ENCODE measurements around the gene ZDHHC12. TPM values are rescaled to one million over a fixed set of nuclear protein-coding genes. Genes with fewer than 3 reads are reported as not detected.

The ZDHHC12 gene
- total RNA-seq, 2 experiments from 2014 or later: 40.0 to 56.8 TPM

DNA sequence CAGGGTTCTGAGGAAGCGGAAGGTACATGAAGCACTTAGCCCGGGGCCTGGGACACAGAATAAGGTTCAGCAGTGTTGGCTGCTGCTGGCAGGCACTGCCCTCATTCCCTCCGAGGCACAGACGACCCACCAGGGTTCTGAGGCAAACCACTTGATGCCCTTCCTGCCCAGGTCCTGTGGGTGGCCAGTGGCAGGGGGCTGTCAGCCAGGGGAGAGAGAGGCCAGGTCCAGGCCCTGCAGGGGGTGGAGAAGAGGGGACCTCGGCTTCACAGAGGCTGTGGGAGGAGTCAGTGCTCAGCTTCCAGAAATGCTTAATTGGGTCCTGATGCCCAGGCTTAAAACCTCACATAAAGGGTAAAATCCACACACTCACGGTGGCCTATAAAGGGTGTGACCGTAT, 4.4 kb upstream of the ZDHHC12 start:
- CTCF ChIA-PET (ENCODE audit: unreplicated experiment): no interaction called here
- POLR2A ChIA-PET: interaction anchor here (0.6 kb wide), 1 partner anchor 143 kb away, joined by 5 read pairs; no protein-coding TSS in a partner anchor

DNA sequence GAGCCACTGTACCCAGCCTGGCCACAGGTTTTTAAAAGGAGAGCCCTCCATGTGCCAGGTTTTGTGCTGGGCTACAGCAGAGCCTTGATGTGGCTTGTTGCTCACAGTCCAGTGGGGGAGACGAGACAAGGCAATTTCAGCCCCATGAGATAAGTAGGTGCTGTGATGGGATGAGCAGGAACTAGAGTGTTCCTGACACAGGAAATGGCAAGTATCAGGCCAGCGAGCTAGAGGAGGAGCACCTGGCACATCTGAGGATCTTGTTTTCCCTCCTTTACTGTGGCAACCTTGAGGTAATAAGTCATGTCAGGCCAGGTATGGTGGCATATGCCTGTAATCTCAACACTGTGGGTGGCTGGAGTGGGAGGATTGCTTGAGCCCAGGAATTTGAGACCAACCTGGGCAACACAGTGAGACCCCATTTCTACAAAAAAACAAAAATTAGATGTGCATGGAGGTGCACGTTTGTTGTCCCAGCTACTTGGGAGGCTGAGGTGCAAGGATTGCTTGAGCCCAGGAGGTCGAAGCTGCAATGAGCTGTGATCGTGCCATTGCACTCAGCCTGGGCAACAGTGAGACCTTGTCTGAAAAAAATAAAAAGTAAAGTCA, 3.8 kb upstream of the ZDHHC12 start:
- intact Hi-C loops (cut with micrococcal nuclease; ENCODE audit: unreplicated experiment): loop anchor here (10.0 kb wide), 3 partner anchors 83 to 197 kb away; partner anchors contain the start of genes PHYHD1 and SPTAN1
- ChIA-PET POLR2A (interaction anchor here (0.6 to 0.7 kb wide), 2 partner anchors 144 to 1338 kb away, joined by 3 to 5 read pairs; no protein-coding TSS in a partner anchor), CTCF (ENCODE audit: unreplicated experiment) (no interaction called here)
- H3K79me2 ChIP-seq (ENCODE audit: insufficient read depth, low read depth, low read length): peaks cover 5% of the 10 kb centered on the region; the same call in 1 of the 2 replicates
- H3K36me3 ChIP-seq (ENCODE audit: insufficient read depth, low read length): no peaks in the 10 kb centered on the region
- DNase-seq (ENCODE audit: low spot score): peak; percentile 25
- no peak overlapping the region for H3K4me3 ChIP-seq (ENCODE audit: low read depth, low read length, poor library complexity, severe bottlenecking)
- no peak overlapping the region for H3K4me2 ChIP-seq (ENCODE audit: low read length)
- no peaks in the 10 kb centered on the region for H3K9me2 ChIP-seq (ENCODE audit: insufficient read depth, low read length)
- no peak overlapping the region for H3K27ac ChIP-seq (ENCODE audit: low read depth, low read length, poor library complexity, severe bottlenecking)
- H2AFZ ChIP-seq (ENCODE audit: low read length): no peak overlapping the region
- no peaks in the 10 kb centered on the region for H4K20me1 ChIP-seq (ENCODE audit: insufficient read depth, low read length)
- no peaks in the 10 kb centered on the region for H3K9me3 ChIP-seq (ENCODE audit: low read length)
- TF ChIP-seq, protein P1, sequence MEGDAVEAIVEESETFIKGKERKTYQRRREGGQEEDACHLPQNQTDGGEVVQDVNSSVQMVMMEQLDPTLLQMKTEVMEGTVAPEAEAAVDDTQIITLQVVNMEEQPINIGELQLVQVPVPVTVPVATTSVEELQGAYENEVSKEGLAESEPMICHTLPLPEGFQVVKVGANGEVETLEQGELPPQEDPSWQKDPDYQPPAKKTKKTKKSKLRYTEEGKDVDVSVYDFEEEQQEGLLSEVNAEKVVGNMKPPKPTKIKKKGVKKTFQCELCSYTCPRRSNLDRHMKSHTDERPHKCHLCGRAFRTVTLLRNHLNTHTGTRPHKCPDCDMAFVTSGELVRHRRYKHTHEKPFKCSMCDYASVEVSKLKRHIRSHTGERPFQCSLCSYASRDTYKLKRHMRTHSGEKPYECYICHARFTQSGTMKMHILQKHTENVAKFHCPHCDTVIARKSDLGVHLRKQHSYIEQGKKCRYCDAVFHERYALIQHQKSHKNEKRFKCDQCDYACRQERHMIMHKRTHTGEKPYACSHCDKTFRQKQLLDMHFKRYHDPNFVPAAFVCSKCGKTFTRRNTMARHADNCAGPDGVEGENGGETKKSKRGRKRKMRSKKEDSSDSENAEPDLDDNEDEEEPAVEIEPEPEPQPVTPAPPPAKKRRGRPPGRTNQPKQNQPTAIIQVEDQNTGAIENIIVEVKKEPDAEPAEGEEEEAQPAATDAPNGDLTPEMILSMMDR (conservative IDR thresholded peaks at IDR 0.05; ENCODE audit: low read length): no peak
- TF ChIP-seq EZH2phosphoT487 (IDR thresholded peaks at IDR 0.05; ENCODE audit: borderline replicate concordance, low read depth, low read length): no peak
- BruUV-seq (replicated peaks): no TSS peak
- peaks cover 24% of the 10 kb centered on the region for H3K4me1 ChIP-seq (ENCODE audit: insufficient read depth, low read length, poor library complexity, severe bottlenecking)

More for the DNA sequence above, 4.4 kb upstream of the ZDHHC12 start:
- no peak for DNase-seq (ENCODE audit: low spot score)
- no TSS peak for BruUV-seq (replicated peaks)
- Histone ChIP-seq H3K4me2 (ENCODE audit: low read length) (no peak overlapping the region), H4K20me1 (ENCODE audit: insufficient read depth, low read length) (no peaks in the 10 kb centered on the region), H3K36me3 (ENCODE audit: insufficient read depth, low read length) (peaks cover 4% of the 10 kb centered on the region; the same call in 1 of the 2 replicates), H3K27ac (ENCODE audit: low read depth, low read length, poor library complexity, severe bottlenecking) (no peak overlapping the region), H2AFZ (ENCODE audit: low read length) (no peak overlapping the region), H3K79me2 (ENCODE audit: insufficient read depth, low read depth, low read length) (peaks cover 5% of the 10 kb centered on the region; the same call in 1 of the 2 replicates), H3K4me1 (ENCODE audit: insufficient read depth, low read length, poor library complexity, severe bottlenecking) (peaks cover 19% of the 10 kb centered on the region), H3K4me3 (ENCODE audit: low read depth, low read length, poor library complexity, severe bottlenecking) (no peak overlapping the region), H3K9me3 (ENCODE audit: low read length) (no peaks in the 10 kb centered on the region), H3K9me2 (ENCODE audit: insufficient read depth, low read length) (no peaks in the 10 kb centered on the region)
- TF ChIP-seq, protein P1 (conservative IDR thresholded peaks at IDR 0.05; ENCODE audit: low read length): no peak
- TF ChIP-seq EZH2phosphoT487 (IDR thresholded peaks at IDR 0.05; ENCODE audit: borderline replicate concordance, low read depth, low read length): no peak
- intact Hi-C loops (cut with micrococcal nuclease; ENCODE audit: unreplicated experiment): loop anchor here (10.0 kb wide), 3 partner anchors 83 to 197 kb away; partner anchors contain the start of genes PHYHD1 and SPTAN1
